H1 (cell line): ENCODE data around the gene PPCDC. TPM values are rescaled to one million over a fixed set of nuclear protein-coding genes. Genes with fewer than 3 reads are reported as not detected.
A peak's percentile ranks its signal among the peaks of the same experiment; 100 is the strongest.

Source experiments
- CTCF ChIA-PET: fragments of 300-600 bp; sonication (Branson Sonifier 250); formaldehyde crosslinking; loops from one replicate; lab custom pipeline; 2021; ENCODE audit not compliant: partially characterized antibody; lab: Charles Lee
- POLR2A ChIA-PET: fragments of 300-600 bp; sonication (Branson Sonifier 250); formaldehyde crosslinking; loops from one replicate; lab custom pipeline; 2021; ENCODE audit warnings: inconsistent platforms; ENCODE audit not compliant: partially characterized antibody; lab: Charles Lee
- DNase-seq, 2 experiments: peaks; one replicate each; pipeline versions ENCODE4 v3.0.0 to v3.0.0-alpha.2; 2010 to 2022; ENCODE audit warnings: low spot score in 2 of 2, low read depth in 1 of 2, mixed read lengths in 1 of 2
- FAIRE-seq: peaks from 2 replicates; lab custom pipeline; 2011; peaks lifted over from hg19 to GRCh38; lab: Jason Lieb, UNC
- H2AFZ ChIP-seq: 2 replicates; pipeline ENCODE4 v1.8.1; 2012; ENCODE audit warnings: low read length, inconsistent platforms
- H2AK5ac ChIP-seq: 2 replicates; pipeline ENCODE4 v1.6.1; 2013; ENCODE audit warnings: low read depth, low read length
- H2BK120ac ChIP-seq: replicated peaks from 2 replicates; pipeline ENCODE3; 2013; ENCODE audit warnings: low read depth, low read length, inconsistent platforms
- H2BK12ac ChIP-seq: 2 replicates; pipeline ENCODE4 v1.6.1; 2013; ENCODE audit warnings: low read depth, low read length
- H2BK15ac ChIP-seq: 2 replicates; pipeline ENCODE4 v1.6.1; 2013; ENCODE audit warnings: low read length
- H2BK20ac ChIP-seq: 2 replicates; pipeline ENCODE4 v1.6.1; 2013; ENCODE audit warnings: low read length
- H2BK5ac ChIP-seq: 2 replicates; pipeline ENCODE4 v1.6.1; 2013; ENCODE audit warnings: low read depth, low read length
- H3K14ac ChIP-seq: 2 replicates; pipeline ENCODE4 v1.6.1; 2013; ENCODE audit warnings: inconsistent platforms; ENCODE audit not compliant: insufficient read length
- H3K18ac ChIP-seq: 2 replicates; pipeline ENCODE4 v1.6.1; 2013; ENCODE audit warnings: low read length; ENCODE audit errors: extremely low read depth
- H3K23ac ChIP-seq: 2 replicates; pipeline ENCODE4 v1.6.1; 2013; ENCODE audit warnings: inconsistent platforms; ENCODE audit not compliant: insufficient read length
- H3K23me2 ChIP-seq: 2 replicates; pipeline ENCODE4 v1.6.1; 2013; ENCODE audit warnings: low read depth, low read length
- H3K27ac ChIP-seq: 2 replicates; pipeline ENCODE4 v1.6.1; 2011; ENCODE audit warnings: low read depth, low read length, inconsistent platforms
- H3K27me3 ChIP-seq, 4 experiments: replicated peaks in 1 of 4; 1 replicate in 1 of 4; 2 replicates in 3 of 4; pipeline versions ENCODE4 v1.6.1 to v1.8.1; 2011 to 2013; ENCODE audit warnings: low read length in 3 of 4, mild to moderate bottlenecking in 3 of 4, inconsistent platforms in 2 of 4, mixed read lengths in 2 of 4, moderate library complexity in 1 of 4; ENCODE audit not compliant: control insufficient read depth in 3 of 4, insufficient read depth in 3 of 4; ENCODE audit errors: extremely low read depth in 1 of 4
- H3K36me3 ChIP-seq, 4 experiments: 2 replicates each; pipeline versions ENCODE4 v1.6.1 to v1.8.1; 2011 to 2013; ENCODE audit warnings: mild to moderate bottlenecking in 4 of 4, low read length in 3 of 4, moderate library complexity in 2 of 4, control low read depth in 1 of 4, inconsistent platforms in 1 of 4; ENCODE audit not compliant: insufficient read depth in 4 of 4, control insufficient read depth in 2 of 4
- H3K4ac ChIP-seq: replicated peaks from 2 replicates; pipeline ENCODE3; 2013; ENCODE audit warnings: low read length, low read depth, mixed read lengths, inconsistent platforms; ENCODE audit not compliant: insufficient read length
- H3K4me1 ChIP-seq, 4 experiments: replicated peaks in 1 of 4; 1 replicate in 1 of 4; 2 replicates in 3 of 4; pipeline versions ENCODE4 v1.6.1 to v1.8.1; 2011 to 2013; ENCODE audit warnings: low read length in 3 of 4, inconsistent platforms in 2 of 4, mixed read lengths in 1 of 4; ENCODE audit not compliant: insufficient read depth in 4 of 4, control insufficient read depth in 3 of 4
- H3K4me2 ChIP-seq, 2 experiments: 2 replicates each; pipeline versions ENCODE4 v1.6.1 to v1.8.1; 2011 to 2013; ENCODE audit warnings: low read depth in 2 of 2, low read length in 2 of 2, control low read depth in 1 of 2, inconsistent platforms in 1 of 2, mild to moderate bottlenecking in 1 of 2; ENCODE audit not compliant: insufficient read depth in 1 of 2
- H3K4me3 ChIP-seq, 4 experiments: fragments of 200-600, 300-600 bp in 1 of 4; sonication (generic), shearing (Covaris generic), sonication (Bioruptor Twin) in 1 of 4; 2 replicates each; pipeline versions ENCODE4 v1.5.1 to v1.8.1; 2011 to 2016; ENCODE audit warnings: low read length in 4 of 4, low read depth in 3 of 4, control low read depth in 2 of 4, inconsistent platforms in 2 of 4, mild to moderate bottlenecking in 2 of 4, mixed read lengths in 1 of 4, moderate library complexity in 1 of 4; ENCODE audit not compliant: insufficient read depth in 2 of 4; ENCODE audit errors: extremely low read depth in 1 of 4
- H3K56ac ChIP-seq: replicated peaks from 2 replicates; pipeline ENCODE3; 2013; ENCODE audit warnings: low read depth, mild to moderate bottlenecking, mixed read lengths, low read length, inconsistent platforms; ENCODE audit not compliant: insufficient read length
- H3K79me1 ChIP-seq: 2 replicates; pipeline ENCODE4 v1.6.1; 2013; ENCODE audit warnings: low read depth, low read length, control low read depth
- H3K79me2 ChIP-seq, 2 experiments: 2 replicates each; pipeline versions ENCODE4 v1.6.1 to v1.8.1; 2012 to 2013; ENCODE audit warnings: low read length in 2 of 2, mild to moderate bottlenecking in 2 of 2, inconsistent platforms in 1 of 2; ENCODE audit not compliant: insufficient read depth in 2 of 2, control insufficient read depth in 1 of 2
- H3K9ac ChIP-seq, 4 experiments: replicated peaks in 1 of 4; 1 replicate in 1 of 4; 2 replicates in 3 of 4; pipeline versions ENCODE4 v1.6.1 to v1.8.1; 2011 to 2013; ENCODE audit warnings: low read depth in 3 of 4, low read length in 3 of 4, control low read depth in 2 of 4, mild to moderate bottlenecking in 2 of 4, moderate library complexity in 2 of 4, inconsistent platforms in 1 of 4; ENCODE audit errors: extremely low read depth in 1 of 4
- H3K9me3 ChIP-seq, 2 experiments: 2 replicates each; pipeline versions ENCODE4 v1.6.1 to v1.8.1; 2012 to 2013; ENCODE audit warnings: mild to moderate bottlenecking in 2 of 2, moderate library complexity in 2 of 2, control low read depth in 1 of 2, inconsistent platforms in 1 of 2, low read depth in 1 of 2, low read length in 1 of 2, mixed read lengths in 1 of 2; ENCODE audit not compliant: insufficient read depth in 2 of 2
- H4K20me1 ChIP-seq, 2 experiments: replicated peaks in 1 of 2; 2 replicates each; pipeline versions ENCODE3 to v1.8.1; 2011 to 2013; ENCODE audit warnings: inconsistent platforms in 2 of 2, low read length in 2 of 2, mild to moderate bottlenecking in 1 of 2; ENCODE audit not compliant: insufficient read depth in 2 of 2, control insufficient read depth in 1 of 2
- H4K5ac ChIP-seq: 2 replicates; pipeline ENCODE4 v1.6.1; 2013; ENCODE audit warnings: low read length, low read depth, mixed read lengths, inconsistent platforms; ENCODE audit not compliant: insufficient read length
- H4K8ac ChIP-seq: 2 replicates; pipeline ENCODE4 v1.8.0; 2013; ENCODE audit warnings: mild to moderate bottlenecking, moderate library complexity, low read length, inconsistent platforms; ENCODE audit not compliant: insufficient read depth; ENCODE audit errors: extremely low read depth
- H4K91ac ChIP-seq: replicated peaks from 2 replicates; pipeline ENCODE3; 2013; ENCODE audit warnings: low read length, mixed read lengths, inconsistent platforms; ENCODE audit not compliant: insufficient read length
- CTCF ChIP-seq, 3 experiments: IDR thresholded peaks; 1 replicate in 2 of 3; 2 replicates in 1 of 3; pipeline versions ENCODE4 v1.5.1 to v1.6.1; 2011; ENCODE audit warnings: low read length in 3 of 3, mild to moderate bottlenecking in 3 of 3, inconsistent platforms in 2 of 3, low read depth in 1 of 3, moderate library complexity in 1 of 3; ENCODE audit not compliant: insufficient read depth in 1 of 3; ENCODE audit errors: control extremely low read depth in 1 of 3
- GTF2F1 ChIP-seq: IDR thresholded peaks from 2 replicates; pipeline ENCODE4 v1.6.1; 2012; ENCODE audit warnings: low read depth, low read length, improper control_type of control experiment, borderline replicate concordance
- RAD21 ChIP-seq, 2 experiments: IDR thresholded peaks in 1 of 2; conservative IDR thresholded peaks in 1 of 2; 2 replicates each; pipeline ENCODE4 v1.6.1; 2011; ENCODE audit warnings: low read depth in 2 of 2, low read length in 2 of 2, improper control_type of control experiment in 1 of 2, inconsistent platforms in 1 of 2, mild to moderate bottlenecking in 1 of 2, moderate library complexity in 1 of 2
- WGBS, 2 experiments: shearing (Covaris generic) in 1 of 2; methylation state at CpG; one replicate each; pipeline versions ENCODE4 v1.1.6 to v1.1.7; 2013 to 2015; ENCODE audit warnings: low lambda C conversion rate in 2 of 2, mixed read lengths in 2 of 2, inconsistent platforms in 1 of 2, low coverage in 1 of 2, missing lambda C conversion rate in 1 of 2; ENCODE audit not compliant: insufficient replicate concordance in 2 of 2, insufficient coverage in 1 of 2, insufficient read length in 1 of 2; ENCODE audit errors: extremely low coverage in 1 of 2, missing lambda C conversion rate in 1 of 2; 5-methylcytosine and 5-hydroxymethylcytosine counted together
- polyA plus RNA-seq, 7 experiments: library from polyadenylated mRNA; depleted of rRNA in 3 of 7; stranded (reverse) in 5 of 7; unstranded in 2 of 7; fragments of >200 nt in 5 of 7; fragments of 200-250 nt in 2 of 7; gene quantifications; 1 replicate in 5 of 7; 2 replicates in 1 of 7; 4 replicates in 1 of 7; pipeline versions ENCODE4 v1.2.1 to v1.2.3, GENCODE V29; 2011 to 2013; ENCODE audit warnings: missing spikeins in 2 of 7, mixed read lengths in 2 of 7
- total RNA-seq: library from RNA; stranded (reverse); fragmentation: NEBNext Ultra II Directional; extraction: Animal tissue kit (Norgen Biotek cat#: 25700); gene quantifications from 2 replicates; pipeline ENCODE4 v1.2.1, GENCODE V29; 2021

PPCDC gene
- total and polyA plus RNA-seq, 2 of the 8 experiments (the other 6 are each of a cell fraction or from before 2014, with no cell fraction given) = 11.3 to 29.7 TPM

GRCh38 chr15:75033809-75034208 lies 10.4 kb downstream of the PPCDC start:
- Histone ChIP-seq H4K20me1 (peaks cover 6 to 16% of the 10 kb centered on the region in 2 experiments), H2BK15ac (no peak overlapping the region), H3K9ac (no peak overlapping the region), H3K27ac (no peak overlapping the region), H3K4me3 (no peak overlapping the region), H3K23ac (no peak overlapping the region), H4K8ac (no peak overlapping the region), H3K9me3 (no peaks in the 10 kb centered on the region), H3K36me3 (no peaks in the 10 kb centered on the region), H3K79me2 (no peaks in the 10 kb centered on the region), H2BK120ac (no peak overlapping the region), H3K23me2 (no peaks in the 10 kb centered on the region), H3K79me1 (peaks cover 4% of the 10 kb centered on the region; the same call in 1 of the 2 replicates), H2AK5ac (0 out of 2 replicates have a peak overlapping the region, but pooled peaks have one; percentile 0), H3K18ac (no peak overlapping the region), H2BK20ac (no peak overlapping the region), H4K91ac (no peak overlapping the region), H3K4me1 (peaks cover 3 to 18% (median 11%) of the 10 kb centered on the region in 4 experiments), H3K14ac (no peak overlapping the region)
- DNase-seq (no peak), FAIRE-seq (no peak)
- CTCF ChIA-PET = interaction anchor here (0.7 to 2.7 kb wide), 20 partner anchors 9 to 274 kb away, joined by 3 to 22 read pairs (median 4); partner anchors contain the start of gene C15orf39
- POLR2A ChIA-PET = interaction anchor here (1.2 to 2.2 kb wide), 6 partner anchors 8 to 170 kb away, joined by 3 to 5 read pairs (median 3); partner anchors contain the start of gene C15orf39
- WGBS, 2 experiments = 89% methylated on average over 6 of the region's 6 CpGs; no CpG with 5 or more reads in 1 of the 2 experiments
- peak; percentile 11 to 31; a peak in 2 of 4 replicates for TF ChIP-seq RAD21 (IDR thresholded peaks at IDR 0.05 in 1 of 2, conservative IDR thresholded peaks at IDR 0.05 in 1 of 2; ENCODE audit: low read depth in 2 of 2, low read length in 2 of 2)
- TF ChIP-seq CTCF (IDR thresholded peaks at IDR 0.05; ENCODE audit: control extremely low read depth in 1 of 3, insufficient read depth in 1 of 3, low read depth in 1 of 3, low read length in 3 of 3) = peak in 2 of 3 experiments; percentile 33; a peak in 2 of 4 replicates
- TF ChIP-seq GTF2F1 = no peak
- TF ChIP-seq, all 59 proteins: peak for 2
- Histone ChIP-seq H3K27me3 (no peaks in the 10 kb centered on the region), H3K4me2 (no peak overlapping the region), H2BK12ac (no peak overlapping the region), H2BK5ac (no peak overlapping the region), H3K56ac (no peak overlapping the region), H2AFZ (no peak overlapping the region), H3K4ac (no peak overlapping the region), H4K5ac (no peak overlapping the region)
